Activated T-helper 9 cell treated with anti-CD3 and anti-CD28 coated beads, Interleukin-2, amount 50 U/mL, for 16 hours (primary cell): ENCODE data around the gene HMCN2.

Source experiments
- DNase-seq: peaks from one replicate; pipeline ENCODE4 v3.0.0-alpha.2; 2020; ENCODE audit warnings: low read depth

The HMCN2 gene

DNA sequence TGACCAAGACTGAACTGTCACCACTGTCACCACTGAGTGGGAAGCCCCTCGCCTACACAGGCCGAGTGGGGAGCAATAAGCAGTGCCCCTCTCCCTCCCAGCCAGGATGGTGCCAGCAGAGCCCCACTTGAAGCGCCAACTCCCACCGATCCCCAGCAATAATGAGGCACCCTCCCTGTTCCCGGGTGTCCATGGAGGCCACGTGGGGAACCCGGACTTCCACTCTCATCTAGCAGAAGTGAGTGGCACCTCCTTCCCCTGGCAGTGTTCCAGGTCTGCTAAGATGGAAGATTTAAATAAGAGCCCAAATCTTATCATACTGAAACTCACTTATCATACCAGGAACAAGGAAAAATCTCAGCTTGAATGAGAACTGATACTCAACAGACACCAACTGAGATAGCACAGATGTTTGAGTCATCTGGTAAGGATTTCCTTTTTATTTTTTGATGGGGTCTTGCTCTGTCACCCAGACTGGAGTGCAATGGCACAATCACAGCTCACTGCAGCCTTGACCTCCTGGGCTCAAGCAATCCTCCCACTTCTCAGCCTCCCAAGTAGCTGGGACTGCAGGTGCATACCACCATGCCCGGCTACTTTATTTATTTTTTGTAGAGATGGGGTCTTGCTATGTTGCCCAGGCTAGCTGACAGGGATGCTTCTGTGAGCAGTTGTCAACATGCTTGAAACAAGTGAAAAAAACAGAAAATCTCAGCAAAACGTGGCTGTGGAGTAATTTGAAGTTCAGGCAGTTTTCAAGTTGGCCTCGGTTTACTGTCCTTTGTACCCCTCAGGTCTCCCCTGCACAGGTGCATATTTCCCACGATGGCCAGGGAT, 149.6 kb downstream of the HMCN2 start:
- no peak for DNase-seq

DNA sequence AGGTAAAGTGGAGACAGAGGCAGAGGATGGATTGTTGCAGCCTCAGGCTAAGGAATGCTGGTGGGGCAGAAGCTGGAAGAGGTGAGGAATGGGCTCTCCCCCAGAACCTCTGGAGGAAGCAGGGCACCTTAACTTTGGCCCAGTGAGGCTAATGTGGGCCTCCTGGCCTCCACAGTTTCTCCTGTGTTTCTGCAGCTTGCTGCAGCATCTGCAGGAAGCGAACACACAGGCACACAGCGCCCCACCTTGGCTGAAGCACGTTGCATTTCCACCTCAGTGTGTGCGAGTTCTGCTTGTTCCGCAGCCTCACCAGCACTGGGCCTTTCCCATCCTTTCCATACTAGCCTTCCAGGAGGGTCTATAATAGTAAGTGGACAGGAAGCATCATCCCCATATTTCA, 152.0 kb downstream of the HMCN2 start:
- DNase-seq: no peak

DNA sequence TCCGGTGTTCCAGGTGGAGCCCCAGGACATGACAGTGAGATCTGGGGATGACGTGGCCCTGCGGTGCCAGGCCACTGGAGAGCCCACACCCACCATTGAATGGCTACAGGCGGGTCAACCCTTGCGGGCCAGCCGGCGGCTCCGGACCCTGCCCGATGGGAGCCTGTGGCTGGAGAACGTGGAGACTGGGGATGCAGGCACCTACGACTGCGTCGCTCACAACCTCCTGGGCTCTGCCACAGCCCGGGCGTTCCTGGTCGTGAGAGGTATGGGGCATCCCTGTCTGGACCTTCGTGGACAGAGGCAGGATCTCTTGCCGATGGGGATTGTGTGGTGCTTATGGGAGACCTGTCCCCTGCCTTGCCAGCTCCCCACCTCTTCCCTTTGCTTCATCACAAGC, 153.2 kb downstream of the HMCN2 start:
- no peak for DNase-seq

GRCh38 chr9:130419521-130420035, 154.0 kb downstream of the HMCN2 start:
- DNase-seq: no peak

GRCh38 chr9:130421154-130421801, 155.7 kb downstream of the HMCN2 start:
- DNase-seq: no peak

DNA sequence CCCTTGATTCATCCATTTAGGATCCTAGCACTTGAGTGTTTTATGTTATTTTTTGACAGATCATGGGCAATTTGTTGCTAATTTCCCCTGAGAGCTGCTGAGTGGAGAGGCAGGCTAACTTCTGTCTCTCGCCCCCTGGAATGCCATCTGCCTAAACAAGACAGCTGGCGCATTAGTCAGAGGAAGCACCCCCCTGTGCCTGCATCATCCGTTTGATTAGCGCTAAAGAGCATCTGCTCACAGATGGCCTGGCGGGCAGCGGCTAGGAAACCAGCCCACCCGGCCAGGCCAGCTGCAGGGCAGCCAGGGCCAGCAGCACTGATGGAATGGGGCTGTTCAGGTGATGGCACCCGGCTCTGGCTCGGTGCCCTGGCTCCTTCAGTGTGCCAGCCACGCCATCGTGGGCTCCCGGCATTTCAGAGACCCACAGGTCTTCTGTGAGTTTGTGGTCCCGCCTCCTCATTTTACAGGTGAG, 156.3 kb downstream of the HMCN2 start:
- no peak for DNase-seq

DNA sequence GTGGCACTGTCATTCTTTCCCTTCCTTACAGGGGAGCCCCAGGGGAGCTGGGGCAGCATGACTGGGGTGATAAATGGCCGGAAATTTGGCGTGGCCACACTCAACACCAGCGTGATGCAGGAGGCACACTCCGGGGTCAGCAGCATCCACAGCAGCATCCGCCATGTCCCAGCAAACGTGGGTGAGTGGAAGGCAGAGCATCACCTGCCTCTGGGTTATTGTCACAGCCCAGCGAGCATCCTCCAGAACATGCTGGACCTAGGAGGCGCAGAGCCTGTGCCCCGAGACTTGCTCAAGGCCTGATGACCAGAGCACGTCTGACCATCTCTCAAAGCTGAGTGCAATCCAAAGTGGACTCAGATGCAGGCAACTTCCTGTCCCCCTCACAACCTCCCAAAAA, 157.0 kb downstream of the HMCN2 start:
- no peak for DNase-seq

GRCh38 chr9:130423272-130423671, 157.7 kb downstream of the HMCN2 start:
- no peak for DNase-seq

DNA sequence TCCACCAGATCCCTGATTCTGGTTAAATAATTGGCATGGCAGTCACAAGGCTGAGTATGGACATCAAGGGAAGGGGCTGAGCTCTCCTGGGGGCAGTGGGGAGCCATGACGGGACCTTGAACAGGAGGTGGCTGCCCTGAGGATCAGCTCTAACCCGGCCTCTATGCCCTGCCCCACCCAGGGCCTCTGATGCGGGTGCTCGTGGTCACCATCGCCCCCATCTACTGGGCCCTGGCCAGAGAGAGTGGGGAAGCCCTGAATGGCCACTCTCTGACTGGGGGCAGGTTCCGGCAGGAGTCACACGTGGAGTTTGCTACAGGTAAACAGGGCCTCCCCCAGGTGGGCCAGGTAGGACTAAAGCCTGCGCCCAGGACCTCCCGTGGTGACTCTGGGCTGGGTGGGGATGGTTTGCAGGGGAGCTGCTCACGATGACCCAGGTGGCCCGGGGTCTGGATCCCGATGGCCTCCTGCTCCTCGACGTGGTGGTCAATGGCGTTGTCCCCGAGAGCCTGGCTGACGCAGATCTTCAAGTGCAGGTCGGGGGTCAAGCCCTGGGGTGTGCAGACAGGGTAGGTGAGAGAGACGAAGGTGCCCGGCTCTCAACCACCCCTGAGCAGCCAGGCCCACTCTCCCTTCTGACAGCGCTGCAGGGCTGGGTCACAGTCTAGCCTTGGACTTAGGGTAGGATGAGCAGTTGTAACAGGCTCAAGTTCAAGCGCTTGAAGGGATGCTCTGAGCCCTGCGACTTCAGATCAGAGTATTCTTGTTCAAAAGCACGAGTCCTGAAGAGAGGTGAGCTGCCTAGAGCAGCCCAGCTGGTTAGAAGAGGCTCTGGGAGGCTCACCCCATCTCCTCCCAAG, 159.3 kb downstream of the HMCN2 start:
- no peak for DNase-seq

DNA sequence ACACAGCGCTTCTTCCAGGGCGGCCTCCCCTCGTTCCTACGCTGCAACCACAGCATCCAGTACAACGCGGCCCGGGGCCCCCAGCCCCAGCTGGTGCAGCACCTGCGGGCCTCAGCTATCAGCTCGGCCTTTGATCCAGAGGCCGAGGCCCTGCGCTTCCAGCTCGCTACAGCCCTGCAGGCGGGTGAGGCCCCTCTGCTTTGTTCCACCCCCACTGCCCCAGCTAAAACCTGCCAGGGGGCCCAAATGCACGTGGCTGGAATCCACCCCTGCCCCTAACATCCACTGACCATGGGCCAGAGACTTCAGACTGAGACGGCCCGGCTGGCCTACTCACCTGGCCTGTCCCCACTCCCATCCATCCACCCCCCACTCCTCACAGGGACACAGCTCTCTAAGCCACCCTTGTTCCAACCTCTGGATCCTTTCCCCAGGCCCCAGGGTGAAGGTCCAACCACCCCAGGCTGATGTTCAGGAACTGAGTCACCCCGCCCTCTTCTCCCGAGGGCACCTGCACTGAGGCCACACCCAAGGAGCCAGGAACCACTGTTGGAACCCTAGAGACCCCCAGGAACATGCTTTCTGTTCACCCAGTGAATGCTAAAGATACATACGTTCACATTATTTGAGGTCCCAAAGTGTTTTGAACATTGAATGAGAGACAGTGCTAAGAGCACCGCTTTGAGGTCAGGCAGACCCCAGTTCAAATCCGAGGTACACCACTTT, 160.3 kb downstream of the HMCN2 start:
- no peak for DNase-seq

- no peak for DNase-seq
Observed at GRCh38 chr9:130426467-130426773, 160.9 kb downstream of the HMCN2 start.

- no peak for DNase-seq
Observed at GRCh38 chr9:130426883-130427282, 161.3 kb downstream of the HMCN2 start.

GRCh38 chr9:130427326-130427725, 161.8 kb downstream of the HMCN2 start:
- DNase-seq: no peak

DNA sequence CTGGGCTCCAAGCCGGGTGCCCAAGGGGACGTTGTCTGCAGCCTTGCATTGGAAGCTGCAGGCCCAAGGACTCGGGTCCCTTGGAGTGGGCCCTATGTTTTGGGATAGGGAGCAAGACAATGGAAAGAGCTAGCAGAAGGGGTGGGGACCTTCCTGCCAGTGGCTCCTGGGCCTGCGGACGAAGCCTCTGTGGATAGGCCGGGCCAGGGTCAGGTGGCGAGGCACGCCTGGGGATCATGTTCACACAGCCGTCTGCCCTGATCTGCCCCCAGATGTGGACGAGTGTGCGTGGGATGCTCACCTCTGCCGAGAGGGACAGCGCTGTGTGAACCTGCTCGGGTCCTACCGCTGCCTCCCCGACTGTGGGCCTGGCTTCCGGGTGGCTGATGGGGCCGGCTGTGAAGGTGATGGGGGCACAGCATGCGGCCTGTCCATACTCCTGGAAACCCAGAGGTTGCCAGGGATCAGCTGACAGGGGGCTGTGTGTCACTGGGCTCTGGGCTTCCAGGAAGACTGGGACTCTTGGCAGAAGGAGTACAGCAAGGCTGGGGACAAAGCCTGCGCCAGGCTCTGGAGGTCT, 162.6 kb downstream of the HMCN2 start:
- DNase-seq: no peak

DNA sequence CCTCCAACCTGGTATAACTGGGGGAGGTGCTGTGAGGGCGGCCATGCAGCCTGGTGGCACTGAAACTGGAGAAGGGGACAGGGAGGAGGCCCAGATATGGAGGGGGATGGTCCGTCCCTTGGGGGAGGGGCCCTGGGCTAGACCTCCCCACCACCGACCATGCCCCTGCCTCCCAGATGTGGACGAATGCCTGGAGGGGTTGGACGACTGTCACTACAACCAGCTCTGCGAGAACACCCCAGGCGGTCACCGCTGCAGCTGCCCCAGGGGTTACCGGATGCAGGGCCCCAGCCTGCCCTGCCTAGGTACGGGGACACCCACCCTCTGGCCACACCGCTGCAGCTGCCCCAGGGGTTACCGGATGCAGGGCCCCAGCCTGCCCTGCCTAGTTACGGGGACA, 163.8 kb downstream of the HMCN2 start:
- no peak for DNase-seq

- no peak for DNase-seq
Observed at GRCh38 chr9:130429831-130430230, 164.3 kb downstream of the HMCN2 start.

- no peak for DNase-seq
Observed at GRCh38 chr9:130430232-130430631, 164.7 kb downstream of the HMCN2 start.

DNA sequence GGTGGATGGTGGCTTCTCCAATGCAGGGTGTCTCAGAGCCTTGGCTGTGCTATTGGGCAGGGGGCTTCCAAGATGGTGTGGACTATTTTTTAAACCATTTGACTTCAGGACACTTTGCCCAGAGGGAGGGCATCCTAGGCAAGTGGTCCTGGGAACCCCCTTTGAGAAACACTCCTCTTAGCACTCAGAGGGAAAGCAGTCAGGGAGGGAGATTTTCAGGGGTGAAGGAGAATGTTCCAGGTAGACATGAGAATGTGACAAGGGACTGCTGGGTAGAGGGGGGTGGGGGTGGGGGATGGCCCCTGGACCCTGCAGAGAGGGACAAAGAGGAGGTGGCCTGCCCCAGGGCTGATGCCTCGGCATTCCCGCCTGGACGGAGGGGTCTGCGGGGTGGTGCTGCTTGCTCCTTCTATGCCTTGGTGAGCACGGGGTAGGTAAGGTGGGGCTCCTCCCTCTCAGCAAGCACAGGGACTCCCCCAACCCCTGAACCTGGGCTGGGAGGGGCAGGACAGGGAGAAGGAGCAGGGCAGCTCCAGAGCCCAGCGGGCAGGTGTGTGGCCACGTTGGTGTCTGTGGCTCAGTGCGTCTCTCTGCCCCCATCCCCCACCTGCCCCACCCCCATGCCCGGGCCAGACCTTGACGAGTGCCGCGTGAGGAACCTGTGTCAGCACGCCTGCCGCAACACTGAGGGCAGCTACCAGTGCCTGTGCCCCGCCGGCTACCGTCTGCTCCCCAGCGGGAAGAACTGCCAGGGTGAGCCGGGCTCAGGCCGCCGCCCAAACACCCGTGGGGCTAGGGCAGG, 165.4 kb downstream of the HMCN2 start:
- DNase-seq: no peak

- DNase-seq: no peak
Observed at GRCh38 chr9:130431536-130432303, 166.2 kb downstream of the HMCN2 start.

GRCh38 chr9:130432362-130432761, 166.8 kb downstream of the HMCN2 start:
- DNase-seq: no peak
